IPS DF 6.9 (cell line): ENCODE results near the gene ACTR3C.
"Not testable (repeated sequence)": the region's sequence is repeated elsewhere in the genome, so short reads cannot be mapped to it uniquely, and the experiment has no call there.

ENCODE experiments used
- DNase-seq: peaks from one replicate; pipeline ENCODE4 v3.0.0-alpha.2; 2013; ENCODE audit warnings: low read depth, low spot score
- H3K27ac ChIP-seq: one replicate; pipeline ENCODE4 v1.5.1; 2013; ENCODE audit warnings: low read length, control low read depth
- H3K27me3 ChIP-seq: 2 replicates; pipeline ENCODE4 v1.6.1; 2013; ENCODE audit warnings: mild to moderate bottlenecking, low read length; ENCODE audit not compliant: control insufficient read depth, insufficient read depth
- H3K36me3 ChIP-seq: 2 replicates; pipeline ENCODE4 v1.6.1; 2013; ENCODE audit warnings: low read length; ENCODE audit not compliant: control insufficient read depth, insufficient read depth
- H3K4me1 ChIP-seq: 2 replicates; pipeline ENCODE4 v1.6.1; 2013; ENCODE audit warnings: low read length; ENCODE audit not compliant: control insufficient read depth, insufficient read depth
- H3K4me3 ChIP-seq: 2 replicates; pipeline ENCODE4 v1.5.1; 2013; ENCODE audit warnings: mild to moderate bottlenecking, low read length
- H3K9me3 ChIP-seq: 2 replicates; pipeline ENCODE4 v1.6.1; 2013; ENCODE audit warnings: low read length, inconsistent platforms; ENCODE audit not compliant: control insufficient read depth, insufficient read depth
- WGBS: extraction: QIAGEN DNeasy Blood & Tissue Kit; methylation state at CpG from one replicate; pipeline ENCODE4 v1.1.7; 2013; ENCODE audit warnings: mixed read lengths, missing lambda C conversion rate; ENCODE audit not compliant: insufficient read length, insufficient coverage; 5-methylcytosine and 5-hydroxymethylcytosine counted together

Gene ACTR3C

DNA sequence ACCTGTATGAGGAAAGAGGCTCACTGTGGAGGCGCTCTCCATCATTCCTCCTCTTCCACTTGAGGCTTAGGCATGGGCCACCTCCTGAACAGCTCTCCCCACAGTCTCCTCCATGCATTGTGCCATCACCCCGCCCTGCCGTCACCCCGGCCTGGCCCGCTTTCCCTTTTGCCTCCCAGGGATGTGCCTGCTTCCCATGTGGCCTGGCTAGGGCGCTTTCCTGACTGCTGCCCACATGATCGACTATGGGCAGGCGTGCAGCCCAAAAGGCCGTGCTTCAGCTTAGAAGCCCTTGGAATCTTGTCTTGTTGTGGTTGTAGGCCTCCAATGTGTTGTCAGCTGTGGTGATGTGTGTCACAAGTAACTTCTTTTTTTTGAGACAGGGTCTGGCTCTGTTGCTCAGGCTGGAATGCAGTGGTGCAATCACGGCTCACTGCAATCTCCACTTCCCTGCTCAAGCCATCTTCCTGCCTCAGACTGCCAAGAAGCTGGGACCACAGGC is 1.8 kb upstream of the ACTR3C start:
- Histone ChIP-seq H3K4me3 (no peak overlapping the region), H3K9me3 (no peaks in the 10 kb centered on the region), H3K27ac (no peak overlapping the region), H3K36me3 (no peaks in the 10 kb centered on the region), H3K27me3 (no peaks in the 10 kb centered on the region), H3K4me1 (peaks cover 8% of the 10 kb centered on the region)
- no peak for DNase-seq
- no CpG with 5 or more reads among the region's 10 CpGs for WGBS

DNA sequence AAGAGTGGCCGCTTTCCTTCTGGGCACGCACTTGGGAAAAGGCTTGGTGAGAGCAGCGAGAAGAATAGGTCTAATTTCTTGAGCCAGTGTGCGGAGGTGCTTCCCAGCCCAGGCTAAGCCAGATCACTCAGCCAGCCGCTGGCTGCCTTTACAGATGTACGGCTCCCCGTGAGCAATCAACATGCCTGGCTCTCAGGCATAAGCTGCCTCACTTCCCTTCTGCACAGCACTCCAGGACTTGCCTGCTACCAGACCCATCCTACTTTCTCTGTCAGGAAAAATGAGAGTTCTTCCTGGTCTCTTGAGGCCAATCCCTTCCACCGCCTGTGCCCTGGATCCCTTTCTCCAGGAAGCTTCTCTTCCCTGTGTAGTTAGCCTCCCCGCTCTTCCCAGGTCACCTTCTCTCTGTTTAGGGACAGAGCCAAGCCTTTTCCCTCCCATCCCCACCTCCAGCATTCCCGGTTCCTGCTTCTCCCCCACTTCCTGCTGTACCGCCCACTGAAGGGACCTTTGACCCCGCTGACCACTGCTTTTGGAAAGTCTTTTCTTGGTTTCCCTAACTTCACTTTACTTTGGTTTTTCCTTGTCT is 1.1 kb upstream of the ACTR3C start:
- WGBS = no CpG with 5 or more reads among the region's 12 CpGs
- Histone ChIP-seq H3K27me3 (no peaks in the 10 kb centered on the region), H3K27ac (no peak overlapping the region), H3K36me3 (no peaks in the 10 kb centered on the region), H3K4me1 (peaks cover 4% of the 10 kb centered on the region), H3K4me3 (no peak overlapping the region), H3K9me3 (no peaks in the 10 kb centered on the region)
- DNase-seq = no peak

DNA sequence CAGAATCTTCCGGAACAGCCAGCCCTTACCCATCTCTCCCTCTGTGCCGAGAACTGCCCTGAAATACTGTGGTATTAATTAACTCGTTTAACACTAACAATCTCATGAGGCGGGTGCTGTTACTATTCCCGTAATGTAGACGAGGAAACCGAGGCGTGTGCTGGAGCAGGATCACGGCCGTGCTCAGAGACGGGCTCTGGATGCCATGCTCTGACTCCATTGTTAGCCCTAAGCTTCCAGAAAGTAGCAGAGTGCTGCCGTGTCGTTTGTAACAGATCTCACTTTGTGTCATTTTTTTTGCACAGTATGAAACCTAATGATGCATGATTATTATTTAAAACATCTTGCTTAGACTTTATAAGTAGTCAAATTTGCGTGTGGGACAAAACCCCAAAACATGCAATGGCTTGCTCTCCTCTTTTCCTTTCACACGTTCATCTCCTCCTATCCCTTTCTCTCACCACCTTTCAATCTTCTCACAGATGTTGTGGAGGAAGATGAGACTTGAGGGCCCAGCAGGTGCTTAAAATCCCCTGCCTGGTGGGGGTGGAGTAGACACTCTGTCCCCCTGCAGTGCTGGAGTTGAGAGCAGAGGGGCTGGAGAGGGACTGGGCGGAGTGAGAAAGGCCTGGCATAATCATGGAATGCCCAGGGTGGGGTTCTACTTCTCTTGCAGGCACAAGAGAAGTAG is 482 bp upstream of the ACTR3C start:
- no peaks in the 10 kb centered on the region for H3K9me3 ChIP-seq
- no peaks in the 10 kb centered on the region for H3K36me3 ChIP-seq
- no CpG with 5 or more reads among the region's 16 CpGs for WGBS
- no peak overlapping the region for H3K27ac ChIP-seq
- no peaks in the 10 kb centered on the region for H3K27me3 ChIP-seq
- peak overlapping the region; percentile 44; the same call in 1 of the 2 replicates for H3K4me3 ChIP-seq
- H3K4me1 ChIP-seq = peaks cover 1% of the 10 kb centered on the region; the same call in 1 of the 2 replicates
- DNase-seq = no peak

DNA sequence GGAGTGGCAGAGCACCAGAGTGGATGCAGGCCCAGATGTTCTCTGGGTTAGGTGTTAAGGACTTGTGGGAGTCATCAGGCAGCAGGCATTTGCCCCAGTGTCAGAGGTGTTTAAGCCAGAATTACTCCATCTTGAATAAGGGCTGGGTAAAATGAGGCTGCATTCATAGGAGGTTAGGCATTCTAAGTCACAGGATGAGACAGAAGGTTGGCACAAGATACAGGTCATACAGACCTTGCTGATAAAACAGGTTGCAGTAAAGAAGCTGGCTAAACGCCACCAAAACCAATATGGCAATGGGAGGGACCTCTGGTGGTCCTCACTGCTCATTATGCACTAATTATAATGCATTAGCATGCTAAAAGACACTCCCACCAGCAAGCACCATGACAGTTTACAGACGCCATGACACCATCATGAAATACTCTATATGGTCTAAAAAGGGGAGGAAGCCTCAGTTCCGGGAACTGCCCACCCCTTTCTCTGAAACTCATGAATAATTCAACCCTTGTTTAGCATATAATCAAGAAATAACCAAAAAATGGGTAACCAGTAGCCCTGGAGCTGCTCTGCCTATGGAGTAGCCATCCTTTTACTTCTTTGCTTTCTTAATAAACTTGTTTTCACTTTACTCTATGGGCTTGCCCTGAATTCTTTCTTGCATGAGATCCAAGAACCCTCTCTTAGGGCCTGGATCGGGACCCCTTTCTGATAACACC is 1.1 kb downstream of the ACTR3C start:
- DNase-seq = no peak
- no peaks in the 10 kb centered on the region for H3K9me3 ChIP-seq
- no peak overlapping the region for H3K27ac ChIP-seq
- no peaks in the 10 kb centered on the region for H3K4me1 ChIP-seq
- no peaks in the 10 kb centered on the region for H3K27me3 ChIP-seq
- WGBS = no CpG with 5 or more reads among the region's 4 CpGs
- no peaks in the 10 kb centered on the region for H3K36me3 ChIP-seq
- no peak overlapping the region for H3K4me3 ChIP-seq

DNA sequence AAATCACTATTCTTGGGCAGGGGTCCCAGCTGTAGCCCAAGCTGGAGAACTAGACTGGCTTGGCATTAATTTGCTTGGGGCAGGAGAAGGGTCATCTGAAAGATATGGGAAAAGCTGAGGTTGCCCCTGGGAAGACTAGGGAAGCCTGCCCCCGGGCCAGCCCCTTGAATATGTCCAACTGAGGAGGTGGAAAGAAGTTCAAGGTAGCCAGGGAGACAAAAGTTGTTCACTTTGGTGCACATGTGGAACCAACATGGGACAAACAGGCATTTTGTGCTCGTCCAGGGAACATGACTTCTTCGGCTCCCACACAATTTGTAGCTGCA is 1.6 kb downstream of the ACTR3C start:
- Histone ChIP-seq H3K4me1 (no peaks in the 10 kb centered on the region), H3K9me3 (no peaks in the 10 kb centered on the region), H3K27me3 (no peaks in the 10 kb centered on the region), H3K4me3 (no peak overlapping the region), H3K27ac (no peak overlapping the region), H3K36me3 (no peaks in the 10 kb centered on the region)
- no peak for DNase-seq
- no CpG with 5 or more reads among the region's 3 CpGs for WGBS

DNA sequence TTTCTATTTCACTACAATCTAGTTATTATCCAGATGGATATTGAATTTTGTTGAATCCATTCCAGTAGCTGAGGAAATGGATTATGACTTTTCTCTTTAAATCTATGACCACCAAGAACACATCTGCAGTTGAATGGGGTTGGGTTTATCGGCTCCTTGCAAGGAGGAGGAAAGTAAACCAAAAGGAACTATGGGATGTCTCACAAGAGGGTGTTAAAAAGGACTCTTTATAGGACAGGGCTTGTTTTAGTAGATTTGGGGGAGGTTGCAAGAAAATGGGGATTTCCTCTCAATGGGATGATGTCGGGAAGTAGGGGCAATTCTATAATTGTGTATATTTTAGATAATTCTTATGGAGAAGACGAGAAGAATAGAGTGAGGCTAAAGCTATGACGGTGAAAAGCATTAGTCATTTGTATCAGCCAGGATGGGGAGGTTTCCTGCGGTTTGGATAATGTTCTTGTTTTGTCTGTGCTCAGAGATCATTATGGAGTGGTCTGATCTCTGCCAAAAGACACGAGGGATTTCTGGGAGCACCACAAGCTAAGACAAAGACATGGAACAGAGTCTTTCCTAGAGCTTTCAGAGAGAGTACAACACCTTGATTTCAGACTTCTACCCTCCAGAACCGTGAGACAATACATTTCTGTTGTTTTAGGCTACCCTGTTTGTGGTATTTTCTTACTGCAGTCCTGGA is 5.4 kb downstream of the ACTR3C start:
- Histone ChIP-seq H3K4me1 (peaks cover 4% of the 10 kb centered on the region; the same call in 1 of the 2 replicates), H3K9me3 (no peaks in the 10 kb centered on the region), H3K4me3 (no peak overlapping the region), H3K27me3 (no peaks in the 10 kb centered on the region), H3K27ac (no peak overlapping the region), H3K36me3 (no peaks in the 10 kb centered on the region)
- no CpG with 5 or more reads among the region's 7 CpGs for WGBS
- DNase-seq = no peak

DNA sequence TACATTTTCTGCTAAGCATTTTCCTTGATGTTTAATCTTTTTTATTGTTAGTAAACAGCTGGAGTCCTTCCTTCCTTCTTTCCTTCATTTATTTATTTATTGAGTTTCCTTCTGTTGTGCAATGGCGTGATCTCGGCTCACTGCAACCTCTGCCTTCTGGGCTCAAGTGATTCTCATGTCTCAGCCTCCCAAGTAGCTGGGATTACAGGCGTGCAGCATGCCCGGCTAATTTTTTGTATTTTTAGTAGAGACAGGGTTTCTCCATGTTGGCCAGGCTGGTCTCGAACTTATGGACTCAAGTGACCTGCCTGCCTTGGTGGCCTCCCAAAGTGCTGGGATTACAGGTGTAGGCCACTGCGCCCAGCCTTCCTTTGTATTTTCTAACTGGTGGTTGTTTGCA is 6.4 kb downstream of the ACTR3C start:
- H3K4me1 ChIP-seq, H3K36me3 ChIP-seq, H3K27ac ChIP-seq, H3K9me3 ChIP-seq, H3K4me3 ChIP-seq, DNase-seq, H3K27me3 ChIP-seq: not testable (repeated sequence)
- no CpG with 5 or more reads among the region's 6 CpGs for WGBS

DNA sequence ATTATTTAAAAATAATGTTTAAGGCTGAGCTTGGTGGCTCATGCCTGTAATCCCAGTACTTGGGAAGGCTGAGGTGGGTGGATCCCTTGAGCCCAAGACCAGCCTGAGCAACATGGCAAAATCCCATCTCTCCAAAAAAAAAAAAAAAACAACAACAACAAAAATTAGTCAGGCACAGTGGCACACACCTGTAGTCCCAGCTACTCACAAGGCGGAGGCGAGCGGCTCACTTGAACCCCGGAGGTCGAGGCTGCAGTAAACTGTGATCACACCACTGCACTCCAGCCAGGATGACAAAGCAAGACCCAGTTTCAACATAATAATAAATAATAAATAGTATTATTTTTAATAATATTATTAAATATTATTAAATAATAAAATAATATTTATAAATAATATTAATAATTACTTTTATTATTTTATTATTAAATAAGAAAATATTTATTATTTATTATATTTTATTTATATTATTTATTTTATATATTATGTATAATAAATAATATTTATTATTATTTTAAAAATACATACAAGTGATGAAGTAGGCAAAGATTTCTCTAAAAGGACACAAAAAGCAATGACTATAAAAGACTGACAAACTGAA is 8.6 kb downstream of the ACTR3C start:
- Histone ChIP-seq H3K9me3 (no peaks in the 10 kb centered on the region), H3K4me1 (peaks cover 4% of the 10 kb centered on the region; the same call in 1 of the 2 replicates)
- no CpG with 5 or more reads among the region's 5 CpGs for WGBS

DNA sequence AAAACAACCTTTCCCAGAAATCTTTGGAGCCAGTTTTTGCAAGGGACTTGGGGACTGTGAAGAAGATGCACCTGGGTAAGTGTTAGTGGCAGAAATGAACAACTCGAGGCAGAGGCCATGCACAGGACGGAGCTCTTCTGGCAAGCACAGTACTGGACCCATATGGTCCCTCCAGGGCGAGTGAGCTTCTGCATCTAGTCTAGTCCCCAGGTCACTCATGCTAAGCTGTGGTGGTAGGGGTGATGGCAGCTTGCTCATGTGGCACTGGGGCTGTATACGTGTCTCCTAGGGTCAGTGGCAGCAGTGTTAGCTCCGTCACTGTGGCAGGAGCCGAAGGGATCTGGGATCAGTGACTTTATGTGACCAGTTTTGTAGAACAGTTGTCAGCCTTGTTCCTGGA is 9.5 kb downstream of the ACTR3C start:
- Histone ChIP-seq H3K4me1 (peaks cover 4% of the 10 kb centered on the region; the same call in 1 of the 2 replicates), H3K9me3 (no peaks in the 10 kb centered on the region), H3K4me3 (no peak overlapping the region), H3K36me3 (no peaks in the 10 kb centered on the region), H3K27me3 (no peaks in the 10 kb centered on the region), H3K27ac (no peak overlapping the region)
- no peak for DNase-seq
- no CpG with 5 or more reads among the region's 6 CpGs for WGBS

More for the DNA sequence above, 8.6 kb downstream of the ACTR3C start:
- H3K27ac ChIP-seq = no peak overlapping the region
- no peak overlapping the region for H3K4me3 ChIP-seq
- no peaks in the 10 kb centered on the region for H3K36me3 ChIP-seq
- no peaks in the 10 kb centered on the region for H3K27me3 ChIP-seq
- DNase-seq = no peak

DNA sequence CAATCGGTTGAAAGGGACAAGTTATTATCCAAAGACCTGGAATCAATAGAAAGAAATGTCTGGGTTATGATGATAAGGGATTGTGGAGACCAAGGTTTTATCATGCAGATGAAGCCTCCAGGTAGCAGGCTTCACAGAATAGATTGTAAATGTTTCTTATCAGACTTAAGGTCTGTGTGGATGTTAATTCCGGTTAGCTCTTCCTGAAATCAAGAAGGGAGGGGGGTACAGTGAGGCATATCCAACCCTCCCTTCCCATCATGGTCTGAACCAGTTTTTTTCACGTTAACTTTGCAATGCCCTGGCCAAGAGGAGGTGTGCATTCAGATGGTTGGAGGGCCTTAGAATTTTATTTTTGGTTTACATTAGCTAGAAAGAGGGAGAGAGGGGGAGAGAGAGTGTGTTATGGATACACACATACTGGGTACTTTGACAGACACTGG is 10.0 kb downstream of the ACTR3C start:
- no peak overlapping the region for H3K4me3 ChIP-seq

More for the DNA sequence above, 10.0 kb downstream of the ACTR3C start:
- no CpG with 5 or more reads among the region's 3 CpGs for WGBS
- peaks cover 4% of the 10 kb centered on the region; the same call in 1 of the 2 replicates for H3K4me1 ChIP-seq
- no peak for DNase-seq
- H3K27me3 ChIP-seq = no peaks in the 10 kb centered on the region
- H3K36me3 ChIP-seq = no peaks in the 10 kb centered on the region
- H3K9me3 ChIP-seq = no peaks in the 10 kb centered on the region
- H3K27ac ChIP-seq = no peak overlapping the region
